ENCODE measurements around the gene KCNG2.

- TF ChIP-seq CTCF (conservative IDR thresholded peaks at IDR 0.05; ENCODE audit: low read length): no peak
- no peak for TF ChIP-seq EZH2phosphoT487 (IDR thresholded peaks at IDR 0.05; ENCODE audit: borderline replicate concordance, low read depth, low read length)
These were observed 970 bp upstream of the KCNG2 start for GRCh38 chr18:79796531-79797405.

Measured in OCI-LY7 (cell line).